Measurements from ENCODE around the gene HSD11B1L. TPM values are rescaled to one million over a fixed set of nuclear protein-coding genes. Genes with fewer than 3 reads are reported as not detected.

Gene HSD11B1L
- total RNA-seq, 1 donor from 2014 or later = 11.8 TPM

GRCh38 chr19:5664515-5664914, 16.3 kb upstream of the HSD11B1L start:
- H3K27ac Mint-ChIP-seq (ENCODE audit: unreplicated experiment) = peak overlapping the region; percentile 24
- no peak for TF ChIP-seq CTCF (IDR thresholded peaks at IDR 0.05; ENCODE audit: unreplicated experiment)
- no peaks in the 10 kb centered on the region for H3K4me1 Mint-ChIP-seq (ENCODE audit: unreplicated experiment)
- no peak overlapping the region for H3K4me3 Mint-ChIP-seq (ENCODE audit: unreplicated experiment)
- no peak for DNase-seq (ENCODE audit: low spot score)
- no peaks in the 10 kb centered on the region for H3K9me3 Mint-ChIP-seq (ENCODE audit: unreplicated experiment)
- H3K27me3 Mint-ChIP-seq (ENCODE audit: unreplicated experiment) = peaks cover 3% of the 10 kb centered on the region
- peaks cover 37% of the 10 kb centered on the region for H3K36me3 Mint-ChIP-seq (ENCODE audit: low read depth, unreplicated experiment)

GRCh38 chr19:5665781-5666513, 14.9 kb upstream of the HSD11B1L start:
- peaks cover 36% of the 10 kb centered on the region for H3K36me3 Mint-ChIP-seq (ENCODE audit: low read depth, unreplicated experiment)
- peak overlapping the region; percentile 26 for H3K4me3 Mint-ChIP-seq (ENCODE audit: unreplicated experiment)
- peaks cover 3% of the 10 kb centered on the region for H3K27me3 Mint-ChIP-seq (ENCODE audit: unreplicated experiment)
- H3K4me1 Mint-ChIP-seq (ENCODE audit: unreplicated experiment) = no peaks in the 10 kb centered on the region
- no peak for DNase-seq (ENCODE audit: low spot score)
- no peaks in the 10 kb centered on the region for H3K9me3 Mint-ChIP-seq (ENCODE audit: unreplicated experiment)
- TF ChIP-seq CTCF (IDR thresholded peaks at IDR 0.05; ENCODE audit: unreplicated experiment) = no peak
- H3K27ac Mint-ChIP-seq (ENCODE audit: unreplicated experiment) = peak overlapping the region; percentile 7

- Mint-ChIP-seq H3K9me3 (ENCODE audit: unreplicated experiment) (no peaks in the 10 kb centered on the region), H3K36me3 (ENCODE audit: low read depth, unreplicated experiment) (peaks cover 43% of the 10 kb centered on the region), H3K4me1 (ENCODE audit: unreplicated experiment) (no peaks in the 10 kb centered on the region), H3K27ac (ENCODE audit: unreplicated experiment) (no peak overlapping the region), H3K27me3 (ENCODE audit: unreplicated experiment) (peaks cover 5% of the 10 kb centered on the region), H3K4me3 (ENCODE audit: unreplicated experiment) (no peak overlapping the region)
- no peak for DNase-seq (ENCODE audit: low spot score)
- no peak for TF ChIP-seq CTCF (IDR thresholded peaks at IDR 0.05; ENCODE audit: unreplicated experiment)
These were observed 13.8 kb upstream of the HSD11B1L start for GRCh38 chr19:5666921-5667610.

- Mint-ChIP-seq H3K4me1 (ENCODE audit: unreplicated experiment) (no peaks in the 10 kb centered on the region), H3K36me3 (ENCODE audit: low read depth, unreplicated experiment) (peaks cover 46% of the 10 kb centered on the region), H3K27me3 (ENCODE audit: unreplicated experiment) (peaks cover 5% of the 10 kb centered on the region), H3K4me3 (ENCODE audit: unreplicated experiment) (peak overlapping the region; percentile 79), H3K27ac (ENCODE audit: unreplicated experiment) (no peak overlapping the region), H3K9me3 (ENCODE audit: unreplicated experiment) (no peaks in the 10 kb centered on the region)
- TF ChIP-seq CTCF (IDR thresholded peaks at IDR 0.05; ENCODE audit: unreplicated experiment) = no peak
- no peak for DNase-seq (ENCODE audit: low spot score)
These were observed 13.0 kb upstream of the HSD11B1L start for GRCh38 chr19:5667751-5668271.

- no peak for DNase-seq (ENCODE audit: low spot score)
- no peak overlapping the region for H3K4me3 Mint-ChIP-seq (ENCODE audit: unreplicated experiment)
- peaks cover 12% of the 10 kb centered on the region for H3K27me3 Mint-ChIP-seq (ENCODE audit: unreplicated experiment)
- H3K36me3 Mint-ChIP-seq (ENCODE audit: low read depth, unreplicated experiment) = peaks cover 46% of the 10 kb centered on the region
- no peak overlapping the region for H3K27ac Mint-ChIP-seq (ENCODE audit: unreplicated experiment)
- H3K4me1 Mint-ChIP-seq (ENCODE audit: unreplicated experiment) = no peaks in the 10 kb centered on the region
- no peaks in the 10 kb centered on the region for H3K9me3 Mint-ChIP-seq (ENCODE audit: unreplicated experiment)
- TF ChIP-seq CTCF (IDR thresholded peaks at IDR 0.05; ENCODE audit: unreplicated experiment) = no peak
These were observed 11.6 kb upstream of the HSD11B1L start for GRCh38 chr19:5669212-5669611.
